Mesothelial cell of epicardium (in vitro differentiated cells): ENCODE results near the gene L3MBTL1. TPM values are rescaled to one million over a fixed set of nuclear protein-coding genes. Genes with fewer than 3 reads are reported as not detected.

Experiments
- DNase-seq, 2 experiments: peaks; one replicate each; pipeline ENCODE4 v3.0.0; 2021; ENCODE audit warnings: low spot score in 2 of 2; ENCODE audit not compliant: unreplicated experiment in 2 of 2
- H3K27ac Mint-ChIP-seq: 2 replicates; pipeline ENCODE4 v1.8.0; 2021; ENCODE audit warnings: mixed read lengths
- H3K27me3 Mint-ChIP-seq: 2 replicates; pipeline ENCODE4 v1.8.0; 2021; ENCODE audit warnings: low read depth, mixed read lengths
- H3K36me3 Mint-ChIP-seq: 2 replicates; pipeline ENCODE4 v1.8.0; 2021; ENCODE audit warnings: mixed read lengths
- H3K4me1 Mint-ChIP-seq: 2 replicates; pipeline ENCODE4 v1.8.0; 2021; ENCODE audit warnings: mixed read lengths
- H3K4me3 Mint-ChIP-seq: 2 replicates; pipeline ENCODE4 v1.8.0; 2021; ENCODE audit warnings: mild to moderate bottlenecking, moderate library complexity, mixed read lengths
- H3K9me3 Mint-ChIP-seq: 2 replicates; pipeline ENCODE4 v1.8.0; 2021; ENCODE audit warnings: mixed read lengths
- CTCF ChIP-seq: fragments of 200-600 bp; sonication (generic); IDR thresholded peaks from one replicate; pipeline ENCODE4 v1.5.0; 2021; ENCODE audit warnings: antibody characterized with exemption; ENCODE audit not compliant: unreplicated experiment
- total RNA-seq: library from RNA; stranded (reverse); gene quantifications from 3 replicates; pipeline ENCODE4 v1.2.1, GENCODE V29; 2021

Gene L3MBTL1
- total RNA-seq, 1 donor from 2014 or later, result 46.7 TPM

DNA sequence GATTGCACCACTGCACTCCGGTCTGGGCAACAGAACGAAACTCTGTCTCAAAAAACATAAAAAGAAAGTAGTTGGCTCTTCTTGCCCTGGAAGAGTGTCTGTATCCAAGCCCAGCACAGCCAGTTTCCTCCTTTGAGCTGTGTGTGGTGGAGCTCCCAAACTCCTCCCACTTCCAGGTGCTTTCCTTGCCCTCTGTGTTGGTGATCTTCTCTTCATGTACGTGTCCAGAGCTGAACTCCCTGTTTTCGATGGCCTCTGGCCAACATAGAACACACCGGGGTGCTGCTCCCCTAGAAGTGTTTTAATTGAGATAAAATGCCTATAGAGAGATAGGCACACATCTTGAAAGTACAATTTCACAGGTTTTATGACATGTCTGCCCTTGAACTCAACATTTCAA is 34.7 kb downstream of the L3MBTL1 start:
- peaks cover 16% of the 10 kb centered on the region for H3K36me3 Mint-ChIP-seq
- no peak overlapping the region for H3K27ac Mint-ChIP-seq
- H3K27me3 Mint-ChIP-seq, result no peaks in the 10 kb centered on the region
- no peak for TF ChIP-seq CTCF
- no peak for DNase-seq
- H3K4me3 Mint-ChIP-seq, result no peak overlapping the region
- no peaks in the 10 kb centered on the region for H3K4me1 Mint-ChIP-seq
- H3K9me3 Mint-ChIP-seq, result peaks cover 6% of the 10 kb centered on the region

DNA sequence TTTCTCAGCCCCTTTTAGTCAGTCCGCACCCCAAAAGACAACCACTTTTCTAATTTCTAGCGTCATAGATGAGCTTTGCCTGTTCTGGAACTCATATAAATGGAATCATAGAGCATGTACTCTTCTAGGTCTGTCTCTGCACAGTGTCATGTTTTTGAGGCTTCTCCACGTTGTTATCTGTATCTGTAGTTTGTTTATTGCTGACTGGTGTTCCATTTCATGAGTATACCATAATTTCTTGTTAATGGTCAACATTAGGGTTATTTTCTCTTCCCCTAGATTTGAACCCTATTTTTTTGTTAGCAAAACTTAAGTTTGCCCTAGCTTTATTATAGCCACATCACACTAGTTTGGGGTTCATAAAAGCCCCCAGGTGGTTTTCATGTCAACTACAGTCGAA is 35.2 kb downstream of the L3MBTL1 start:
- TF ChIP-seq CTCF, result no peak
- H3K9me3 Mint-ChIP-seq, result peaks cover 11% of the 10 kb centered on the region
- H3K36me3 Mint-ChIP-seq, result peaks cover 20% of the 10 kb centered on the region
- H3K27ac Mint-ChIP-seq, result no peak overlapping the region
- H3K4me3 Mint-ChIP-seq, result no peak overlapping the region
- DNase-seq, result no peak
- no peaks in the 10 kb centered on the region for H3K4me1 Mint-ChIP-seq
- H3K27me3 Mint-ChIP-seq, result no peaks in the 10 kb centered on the region

DNA sequence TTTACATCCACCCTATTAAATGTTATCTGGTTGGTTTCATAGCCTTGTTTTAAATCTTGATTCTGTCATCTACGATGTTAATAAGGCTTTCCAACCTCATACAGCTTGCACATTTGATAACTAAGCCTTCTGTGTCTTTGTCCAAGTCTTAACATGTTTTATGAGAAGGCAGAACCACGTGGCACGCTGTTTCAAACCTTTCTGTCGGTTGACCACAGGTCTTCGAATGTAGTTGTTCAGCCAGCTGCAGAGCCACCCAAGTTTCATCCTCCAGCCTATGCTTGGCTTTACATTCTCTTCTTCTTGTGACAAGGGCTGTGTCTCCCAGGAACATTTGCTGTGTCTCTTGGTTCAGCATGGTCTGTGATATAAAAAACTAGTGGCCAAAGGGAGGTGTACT is 35.6 kb downstream of the L3MBTL1 start:
- peaks cover 25% of the 10 kb centered on the region for H3K36me3 Mint-ChIP-seq
- H3K27me3 Mint-ChIP-seq, result no peaks in the 10 kb centered on the region
- peaks cover 16% of the 10 kb centered on the region for H3K9me3 Mint-ChIP-seq
- no peak overlapping the region for H3K4me3 Mint-ChIP-seq
- no peak overlapping the region for H3K27ac Mint-ChIP-seq
- DNase-seq, result no peak
- no peaks in the 10 kb centered on the region for H3K4me1 Mint-ChIP-seq
- TF ChIP-seq CTCF, result no peak

DNA sequence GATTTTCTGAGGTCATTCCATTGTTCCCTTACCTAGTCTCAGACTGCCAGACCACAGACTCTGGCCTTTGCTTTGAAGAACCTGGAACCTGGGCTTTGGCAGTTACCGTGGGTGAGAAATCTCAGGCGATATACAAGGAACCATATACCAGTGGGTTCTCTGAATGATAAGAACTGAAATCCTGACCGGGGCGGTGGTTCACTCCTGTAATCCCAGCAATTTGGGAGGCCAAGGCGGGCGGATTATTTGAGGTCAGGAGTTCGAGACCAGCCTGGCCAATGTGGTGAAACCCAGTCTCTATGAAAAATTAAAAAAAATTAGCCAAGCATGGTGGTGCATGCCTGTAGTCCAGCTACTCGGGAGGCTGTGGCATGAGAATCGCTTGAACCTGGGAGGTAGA is 37.0 kb downstream of the L3MBTL1 start:
- TF ChIP-seq CTCF, result no peak
- Mint-ChIP-seq H3K4me1 (no peaks in the 10 kb centered on the region), H3K36me3 (peaks cover 28% of the 10 kb centered on the region), H3K4me3 (no peak overlapping the region), H3K27me3 (no peaks in the 10 kb centered on the region), H3K27ac (no peak overlapping the region), H3K9me3 (peaks cover 17% of the 10 kb centered on the region)
- DNase-seq, result no peak

DNA sequence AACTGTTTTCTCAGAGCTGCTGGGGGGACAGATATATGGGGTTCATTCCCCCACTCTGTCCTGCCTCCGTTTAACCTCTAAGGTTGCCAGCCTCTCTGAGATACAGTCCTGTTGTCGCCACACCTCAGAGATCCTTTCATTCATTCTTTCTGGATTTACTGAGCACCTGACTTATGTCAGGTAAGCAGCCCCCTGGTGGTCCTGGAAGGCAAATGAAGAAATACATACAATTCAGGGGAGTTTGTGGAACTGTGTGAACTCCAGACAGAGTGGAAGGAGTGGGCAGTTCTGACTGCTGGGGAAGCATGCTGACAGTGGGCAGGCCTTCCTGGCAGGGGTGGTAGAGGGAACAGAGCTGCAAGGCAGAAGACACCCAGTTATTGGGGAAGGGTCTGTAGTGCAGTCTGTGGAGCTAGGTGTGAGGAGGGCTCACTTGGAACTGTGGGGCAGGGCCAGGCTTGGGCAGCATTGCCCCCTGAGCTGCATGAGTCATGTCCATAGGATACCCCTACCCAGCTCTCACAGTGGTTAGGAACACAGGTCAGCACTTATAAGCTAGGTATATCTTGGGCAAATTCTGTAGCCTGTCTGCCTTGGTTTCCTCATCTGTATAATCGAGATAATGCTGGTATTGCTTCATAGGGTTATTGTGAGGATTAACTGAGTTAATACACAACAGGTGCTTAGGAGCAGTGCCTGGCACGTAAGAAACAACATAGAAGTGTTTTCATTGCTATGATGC is 38.5 kb downstream of the L3MBTL1 start:
- no peak for TF ChIP-seq CTCF
- Mint-ChIP-seq H3K4me1 (no peaks in the 10 kb centered on the region), H3K27ac (no peak overlapping the region), H3K9me3 (peaks cover 17% of the 10 kb centered on the region), H3K4me3 (no peak overlapping the region), H3K36me3 (peaks cover 28% of the 10 kb centered on the region), H3K27me3 (no peaks in the 10 kb centered on the region)
- no peak for DNase-seq
